Astrocyte of the cerebellum (primary cell): ENCODE data around the gene FAM237A.

Experiments used
- DNase-seq: peaks from one replicate; pipeline ENCODE4 v3.0.0-alpha.2; 2011; ENCODE audit warnings: low read depth
- H3K4me3 ChIP-seq: 2 replicates; pipeline ENCODE4 v1.5.1; 2011; ENCODE audit warnings: mild to moderate bottlenecking, low read depth, low read length, moderate library complexity
- in situ Hi-C: cut with HindIII; loops from 2 replicates; pipeline ENCODE4 v1.10.0; 2017; ENCODE audit warnings: low sequenced_read_pairs
- TF ChIP-seq, protein P1 (sequence below): IDR thresholded peaks from 2 replicates; pipeline ENCODE4 v1.5.1; 2012; ENCODE audit warnings: low read length, low read depth, moderate library complexity, mild to moderate bottlenecking; ENCODE audit errors: missing control alignments

FAM237A gene

DNA sequence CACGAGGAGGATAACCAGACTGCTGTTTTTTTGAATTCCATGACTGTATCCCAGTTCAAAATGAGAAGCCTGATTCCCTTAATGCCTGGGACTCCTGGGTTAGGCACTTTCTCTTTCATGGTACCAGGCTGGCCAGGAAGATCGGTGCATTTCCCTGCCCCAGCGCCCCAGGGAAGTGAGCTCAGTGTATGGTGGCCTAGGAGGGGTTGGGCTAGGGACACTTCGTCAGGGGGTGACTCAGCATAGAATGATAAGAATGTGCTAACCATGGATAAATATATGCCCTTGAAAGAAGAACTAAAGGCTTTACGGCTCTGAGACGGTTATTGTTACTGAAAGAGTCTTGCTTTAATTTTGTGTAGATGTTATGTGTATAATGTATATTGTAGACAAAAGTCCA lies 27.5 kb upstream of the FAM237A start:
- no peak for DNase-seq
- H3K4me3 ChIP-seq: no peak overlapping the region
- in situ Hi-C loops: no loop called here
- TF ChIP-seq, protein P1, sequence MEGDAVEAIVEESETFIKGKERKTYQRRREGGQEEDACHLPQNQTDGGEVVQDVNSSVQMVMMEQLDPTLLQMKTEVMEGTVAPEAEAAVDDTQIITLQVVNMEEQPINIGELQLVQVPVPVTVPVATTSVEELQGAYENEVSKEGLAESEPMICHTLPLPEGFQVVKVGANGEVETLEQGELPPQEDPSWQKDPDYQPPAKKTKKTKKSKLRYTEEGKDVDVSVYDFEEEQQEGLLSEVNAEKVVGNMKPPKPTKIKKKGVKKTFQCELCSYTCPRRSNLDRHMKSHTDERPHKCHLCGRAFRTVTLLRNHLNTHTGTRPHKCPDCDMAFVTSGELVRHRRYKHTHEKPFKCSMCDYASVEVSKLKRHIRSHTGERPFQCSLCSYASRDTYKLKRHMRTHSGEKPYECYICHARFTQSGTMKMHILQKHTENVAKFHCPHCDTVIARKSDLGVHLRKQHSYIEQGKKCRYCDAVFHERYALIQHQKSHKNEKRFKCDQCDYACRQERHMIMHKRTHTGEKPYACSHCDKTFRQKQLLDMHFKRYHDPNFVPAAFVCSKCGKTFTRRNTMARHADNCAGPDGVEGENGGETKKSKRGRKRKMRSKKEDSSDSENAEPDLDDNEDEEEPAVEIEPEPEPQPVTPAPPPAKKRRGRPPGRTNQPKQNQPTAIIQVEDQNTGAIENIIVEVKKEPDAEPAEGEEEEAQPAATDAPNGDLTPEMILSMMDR: no peak

DNA sequence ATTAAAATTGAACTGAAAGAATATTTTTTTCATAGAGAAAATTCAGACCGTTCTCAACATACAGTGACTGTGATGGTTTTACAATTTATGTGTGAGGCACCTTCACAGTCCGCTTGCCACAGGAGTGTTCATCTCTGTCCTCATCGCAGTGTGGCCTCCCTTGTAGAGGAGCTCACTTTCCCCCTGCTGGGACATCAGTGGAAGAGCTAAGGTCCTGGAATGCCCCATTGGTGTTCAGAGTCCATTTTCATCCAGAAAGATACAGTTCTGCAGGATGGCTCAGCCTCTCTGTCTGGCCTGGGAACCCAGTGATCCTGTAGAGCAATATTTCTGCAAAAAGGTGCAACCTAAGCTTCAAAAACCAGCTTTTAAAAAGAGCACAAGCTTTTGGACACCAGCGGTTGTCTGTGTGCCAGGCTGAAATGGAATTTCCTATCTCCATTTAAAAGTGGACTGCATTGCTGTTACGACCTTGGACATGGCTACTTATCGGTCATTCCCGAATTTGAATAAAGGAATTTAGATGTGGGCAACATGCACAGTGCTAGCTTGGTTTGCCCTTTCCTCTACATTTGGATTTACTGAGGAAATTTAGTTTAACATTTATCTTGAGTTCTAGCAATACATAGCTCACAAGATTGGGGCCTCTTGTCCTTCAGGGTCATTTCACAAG lies 26.7 kb upstream of the FAM237A start:
- H3K4me3 ChIP-seq: no peak overlapping the region
- TF ChIP-seq, protein P1: no peak
- no peak for DNase-seq
- in situ Hi-C loops: no loop called here

DNA sequence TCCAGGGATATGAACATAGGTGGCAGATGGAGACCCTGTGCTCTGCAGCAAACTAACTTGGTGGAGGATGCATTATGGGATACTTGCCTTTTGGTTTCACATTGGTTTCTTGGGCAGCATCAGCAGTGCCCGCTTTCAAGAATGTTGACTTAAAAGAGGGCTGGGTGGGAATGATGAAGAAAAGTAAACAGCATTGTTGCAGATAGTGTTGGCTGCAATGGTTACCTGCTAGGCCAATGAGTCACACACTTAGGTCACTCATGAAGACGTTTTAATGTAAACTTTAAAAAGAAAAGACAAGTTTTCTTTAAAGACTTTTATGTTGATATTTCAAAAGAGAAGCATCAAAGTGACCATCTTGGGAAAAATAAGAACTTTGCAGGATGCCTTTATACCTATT lies 26.1 kb upstream of the FAM237A start:
- H3K4me3 ChIP-seq: no peak overlapping the region
- no peak for DNase-seq
- in situ Hi-C loops: no loop called here
- TF ChIP-seq, protein P1: no peak

DNA sequence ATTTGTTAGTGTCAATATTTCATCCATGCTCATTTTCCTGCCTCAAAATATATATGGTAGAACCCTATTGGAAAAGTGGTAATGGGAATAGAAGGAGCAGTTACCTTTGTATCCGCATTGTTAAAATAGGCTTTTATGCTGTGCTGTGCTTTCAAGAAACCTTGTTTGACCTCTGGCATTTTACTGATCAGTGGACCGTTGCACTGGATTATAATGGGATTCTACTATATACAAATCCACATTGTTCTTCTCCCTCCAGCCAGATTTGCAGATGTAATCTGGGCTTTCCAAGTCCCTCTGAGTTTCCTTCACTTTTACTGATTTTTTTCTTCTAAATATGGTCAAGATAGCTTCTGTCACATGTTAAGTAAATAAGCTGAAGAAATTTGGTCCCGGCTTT lies 23.3 kb upstream of the FAM237A start:
- DNase-seq: no peak
- TF ChIP-seq, protein P1: no peak
- H3K4me3 ChIP-seq: no peak overlapping the region
- in situ Hi-C loops: no loop called here

DNA sequence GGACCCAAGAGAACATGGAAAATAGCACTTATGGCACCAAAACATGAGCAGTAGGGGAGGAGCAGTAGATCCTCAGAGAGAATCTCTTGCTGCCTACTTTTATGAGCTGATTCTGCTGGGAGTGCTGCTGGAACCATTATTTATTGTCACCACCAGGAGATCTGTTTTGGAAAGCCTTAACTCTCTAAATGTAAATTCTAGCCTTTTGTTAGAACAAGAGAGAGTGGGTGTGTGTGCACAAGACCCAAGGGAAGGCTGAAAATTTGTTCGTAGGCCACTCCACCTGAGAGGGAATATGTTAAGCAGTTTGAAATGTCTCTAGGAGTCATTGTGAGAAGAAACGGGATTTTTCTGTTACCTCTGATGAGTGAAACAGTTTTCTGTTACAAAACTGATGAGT lies 16.2 kb upstream of the FAM237A start:
- in situ Hi-C loops: no loop called here
- no peak for DNase-seq
- no peak overlapping the region for H3K4me3 ChIP-seq
- TF ChIP-seq, protein P1: no peak

DNA sequence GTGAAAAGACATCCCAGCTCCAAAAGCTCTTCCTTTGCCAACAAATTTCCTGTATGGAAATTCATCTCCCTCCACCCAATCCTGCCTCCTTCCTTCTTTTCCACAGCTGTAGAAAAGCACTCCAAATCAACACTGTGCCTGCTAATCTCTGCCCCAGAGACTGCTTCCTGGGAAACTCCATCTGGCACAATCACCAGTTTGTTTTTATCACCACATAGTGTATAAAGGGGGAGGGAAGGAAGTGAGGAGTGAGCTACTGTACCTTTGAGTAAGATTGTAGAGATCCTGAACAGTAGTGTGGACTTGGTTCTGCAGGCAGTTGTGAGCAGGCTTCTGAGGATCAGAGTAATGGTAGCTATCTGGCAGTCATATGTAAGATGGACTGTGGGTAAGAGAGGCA lies 14.7 kb upstream of the FAM237A start:
- TF ChIP-seq, protein P1: no peak
- no peak overlapping the region for H3K4me3 ChIP-seq
- no peak for DNase-seq
- in situ Hi-C loops: no loop called here

DNA sequence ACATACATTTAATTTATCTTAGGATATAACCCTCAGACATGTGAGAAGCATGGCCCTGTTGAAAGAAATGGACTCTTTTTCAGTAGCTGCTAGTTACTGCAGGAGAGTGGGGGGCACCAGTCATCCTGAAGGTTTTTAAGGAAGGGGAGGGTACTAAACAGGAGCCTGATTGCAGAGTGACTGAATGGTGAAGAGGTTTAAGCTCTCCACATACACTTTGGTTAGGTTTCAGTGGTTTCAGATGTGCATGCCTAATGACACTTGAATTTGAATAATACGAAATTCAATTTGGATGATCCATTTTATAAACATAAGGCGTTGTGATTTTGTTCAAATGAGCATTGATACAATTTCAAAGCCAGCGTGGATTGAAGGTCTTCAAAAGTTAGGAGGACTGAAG lies 10.9 kb upstream of the FAM237A start:
- in situ Hi-C loops: no loop called here
- TF ChIP-seq, protein P1: no peak

More for the DNA sequence above, 10.9 kb upstream of the FAM237A start:
- no peak overlapping the region for H3K4me3 ChIP-seq
- no peak for DNase-seq
